ENCODE results near the gene ZNF763. TPM values are rescaled to one million over a fixed set of nuclear protein-coding genes. Genes with fewer than 3 reads are reported as not detected.

ZNF763 gene
- total and polyA plus RNA-seq, 3 experiments from 2014 or later = 2.0 to 2.5 (median 2.3) TPM

- Mint-ChIP-seq H3K27ac (no peak overlapping the region), H3K27me3 (no peaks in the 10 kb centered on the region), H3K36me3 (peaks cover 13 to 49% (median 30%) of the 10 kb centered on the region in 3 donors), H3K4me1 (peaks cover 0 to 4% (median 3%) of the 10 kb centered on the region in 3 donors), H3K9me3 (peaks cover 5 to 29% (median 24%) of the 10 kb centered on the region in 5 donors), H3K4me3 (no peak overlapping the region)
- Histone ChIP-seq H3K4me1 (ENCODE audit: insufficient read depth, low read length) (no peaks in the 10 kb centered on the region), H3K27ac (ENCODE audit: low read depth, low read length) (no peak overlapping the region), H3K9me3 (ENCODE audit: low read length) (peaks cover 9% of the 10 kb centered on the region), H3K36me3 (ENCODE audit: insufficient read depth, low read length) (peaks cover 8% of the 10 kb centered on the region), H3K4me3 (ENCODE audit: low read length) (no peak overlapping the region), H3K27me3 (ENCODE audit: insufficient read depth, low read length, poor library complexity, severe bottlenecking) (no peaks in the 10 kb centered on the region)
- DNase-seq = no peak
- ChIA-PET POLR2A (no interaction called here), CTCF (no interaction called here)
Observed at GRCh38 chr19:11973019-11973810, 8.4 kb downstream of the ZNF763 start.

- no peak for DNase-seq
- Mint-ChIP-seq H3K36me3 (peaks cover 13 to 54% (median 42%) of the 10 kb centered on the region in 3 donors), H3K4me3 (no peak overlapping the region), H3K27ac (no peak overlapping the region), H3K27me3 (no peaks in the 10 kb centered on the region), H3K9me3 (peaks cover 27 to 72% (median 65%) of the 10 kb centered on the region in 5 donors), H3K4me1 (peaks cover 0 to 2% (median 0%) of the 10 kb centered on the region in 3 donors)
- Histone ChIP-seq H3K4me1 (ENCODE audit: insufficient read depth, low read length) (no peaks in the 10 kb centered on the region), H3K27ac (ENCODE audit: low read depth, low read length) (no peak overlapping the region), H3K36me3 (ENCODE audit: insufficient read depth, low read length) (peaks cover 16% of the 10 kb centered on the region), H3K27me3 (ENCODE audit: insufficient read depth, low read length, poor library complexity, severe bottlenecking) (no peaks in the 10 kb centered on the region), H3K4me3 (ENCODE audit: low read length) (no peak overlapping the region), H3K9me3 (ENCODE audit: low read length) (peaks cover 43% of the 10 kb centered on the region)
- ChIA-PET CTCF (no interaction called here), POLR2A (no interaction called here)
Observed at GRCh38 chr19:11978492-11979100, 13.8 kb downstream of the ZNF763 start.

- H3K4me3 ChIP-seq (ENCODE audit: low read length) = peak overlapping the region; percentile 46
- H3K9me3 ChIP-seq (ENCODE audit: low read length) = peaks cover 43% of the 10 kb centered on the region
- no peaks in the 10 kb centered on the region for H3K27me3 ChIP-seq (ENCODE audit: insufficient read depth, low read length, poor library complexity, severe bottlenecking)
- H3K27me3 Mint-ChIP-seq = no peaks in the 10 kb centered on the region
- no peak overlapping the region for H3K4me3 Mint-ChIP-seq
- H3K36me3 ChIP-seq (ENCODE audit: insufficient read depth, low read length) = peaks cover 16% of the 10 kb centered on the region
- H3K27ac ChIP-seq (ENCODE audit: low read depth, low read length) = no peak overlapping the region
- peaks cover 12 to 49% (median 42%) of the 10 kb centered on the region in 3 donors for H3K36me3 Mint-ChIP-seq
- no peak for DNase-seq
- no peaks in the 10 kb centered on the region for H3K4me1 ChIP-seq (ENCODE audit: insufficient read depth, low read length)
- ChIA-PET CTCF (no interaction called here), POLR2A (no interaction called here)
- H3K4me1 Mint-ChIP-seq = peaks cover 0 to 2% (median 0%) of the 10 kb centered on the region in 3 donors
- H3K9me3 Mint-ChIP-seq = peaks cover 27 to 72% (median 65%) of the 10 kb centered on the region in 5 donors
- H3K27ac Mint-ChIP-seq = no peak overlapping the region
Observed at GRCh38 chr19:11979527-11979926, 14.7 kb downstream of the ZNF763 start.

GRCh38 chr19:11982526-11982925 lies 17.7 kb downstream of the ZNF763 start:
- CTCF ChIA-PET = interaction anchor here (10.9 kb wide), 1 partner anchor 20 kb away, joined by 126 read pairs; the partner anchor contains the start of gene ZNF763
- no peaks in the 10 kb centered on the region for H3K27me3 ChIP-seq (ENCODE audit: insufficient read depth, low read length, poor library complexity, severe bottlenecking)
- H3K27ac ChIP-seq (ENCODE audit: low read depth, low read length) = no peak overlapping the region
- POLR2A ChIA-PET = no interaction called here
- Mint-ChIP-seq H3K9me3 (peaks cover 27 to 52% (median 49%) of the 10 kb centered on the region in 5 donors), H3K4me1 (peaks cover 4 to 5% (median 4%) of the 10 kb centered on the region in 3 donors), H3K27me3 (no peaks in the 10 kb centered on the region), H3K4me3 (no peak overlapping the region), H3K36me3 (peaks cover 8 to 30% (median 28%) of the 10 kb centered on the region in 3 donors), H3K27ac (no peak overlapping the region)
- H3K4me1 ChIP-seq (ENCODE audit: insufficient read depth, low read length) = no peaks in the 10 kb centered on the region
- peaks cover 41% of the 10 kb centered on the region for H3K9me3 ChIP-seq (ENCODE audit: low read length)
- DNase-seq = no peak
- H3K4me3 ChIP-seq (ENCODE audit: low read length) = no peak overlapping the region
- peaks cover 15% of the 10 kb centered on the region for H3K36me3 ChIP-seq (ENCODE audit: insufficient read depth, low read length)

GRCh38 chr19:11984986-11985385 lies 20.1 kb downstream of the ZNF763 start:
- H3K27ac Mint-ChIP-seq = peak overlapping the region in 1 of 8 donors; percentile 64
- Histone ChIP-seq H3K9me3 (ENCODE audit: low read length) (peaks cover 17% of the 10 kb centered on the region), H3K4me1 (ENCODE audit: insufficient read depth, low read length) (no peaks in the 10 kb centered on the region), H3K27ac (ENCODE audit: low read depth, low read length) (no peak overlapping the region), H3K4me3 (ENCODE audit: low read length) (no peak overlapping the region), H3K36me3 (ENCODE audit: insufficient read depth, low read length) (no peaks in the 10 kb centered on the region), H3K27me3 (ENCODE audit: insufficient read depth, low read length, poor library complexity, severe bottlenecking) (no peaks in the 10 kb centered on the region)
- ChIA-PET CTCF (interaction anchor here (1.0 to 10.9 kb wide), 4 partner anchors 14 to 62 kb away, joined by 3 to 126 read pairs (median 4); partner anchors contain the start of gene ZNF763), POLR2A (no interaction called here)
- H3K4me1 Mint-ChIP-seq = peaks cover 10 to 22% (median 19%) of the 10 kb centered on the region in 3 donors
- H3K9me3 Mint-ChIP-seq = peaks cover 5 to 28% (median 24%) of the 10 kb centered on the region in 5 donors
- H3K36me3 Mint-ChIP-seq = peaks cover 0 to 14% (median 4%) of the 10 kb centered on the region in 3 donors
- no peaks in the 10 kb centered on the region for H3K27me3 Mint-ChIP-seq
- H3K4me3 Mint-ChIP-seq = no peak overlapping the region
- no peak for DNase-seq

- peaks cover 1 to 13% (median 4%) of the 10 kb centered on the region in 3 donors for H3K36me3 Mint-ChIP-seq
- H3K4me3 Mint-ChIP-seq = peak overlapping the region in 5 of 7 donors; percentile 98 to 99 (median 99)
- Histone ChIP-seq H3K4me3 (ENCODE audit: low read length) (no peak overlapping the region), H3K9me3 (ENCODE audit: low read length) (peaks cover under 1% of the 10 kb centered on the region), H3K36me3 (ENCODE audit: insufficient read depth, low read length) (peaks cover 3% of the 10 kb centered on the region), H3K4me1 (ENCODE audit: insufficient read depth, low read length) (no peaks in the 10 kb centered on the region), H3K27me3 (ENCODE audit: insufficient read depth, low read length, poor library complexity, severe bottlenecking) (no peaks in the 10 kb centered on the region), H3K27ac (ENCODE audit: low read depth, low read length) (no peak overlapping the region)
- peak overlapping the region in 1 of 8 donors; percentile 74 for H3K27ac Mint-ChIP-seq
- POLR2A ChIA-PET = interaction anchor here (2.1 to 4.1 kb wide), 2 partner anchors 22 to 62 kb away, joined by 21 to 26 read pairs; partner anchors contain the start of genes ZNF700 and ZNF763
- CTCF ChIA-PET = interaction anchor here (2.1 to 10.9 kb wide), 3 partner anchors 24 to 154 kb away, joined by 9 to 130 read pairs (median 126); partner anchors contain the start of genes ZNF20, ZNF700 and ZNF763
- no peak for DNase-seq
- H3K4me1 Mint-ChIP-seq = peaks cover 19 to 38% (median 30%) of the 10 kb centered on the region in 3 donors
- no peaks in the 10 kb centered on the region for H3K27me3 Mint-ChIP-seq
- H3K9me3 Mint-ChIP-seq = peaks cover 5 to 11% (median 9%) of the 10 kb centered on the region in 5 donors
Observed at GRCh38 chr19:11986754-11987153, 21.9 kb downstream of the ZNF763 start.

GRCh38 chr19:11987405-11988281 lies 22.8 kb downstream of the ZNF763 start:
- DNase-seq = peak; percentile 82 to 93 (median 87)
- H3K9me3 Mint-ChIP-seq = peaks cover 0 to 3% (median 2%) of the 10 kb centered on the region in 5 donors
- Histone ChIP-seq H3K4me1 (ENCODE audit: insufficient read depth, low read length) (no peaks in the 10 kb centered on the region), H3K9me3 (ENCODE audit: low read length) (no peaks in the 10 kb centered on the region), H3K27ac (ENCODE audit: low read depth, low read length) (peak overlapping the region; percentile 52), H3K27me3 (ENCODE audit: insufficient read depth, low read length, poor library complexity, severe bottlenecking) (no peaks in the 10 kb centered on the region), H3K4me3 (ENCODE audit: low read length) (peak overlapping the region; percentile 64), H3K36me3 (ENCODE audit: insufficient read depth, low read length) (peaks cover 3% of the 10 kb centered on the region)
- peak overlapping the region; percentile 66 to 97 (median 92) for H3K27ac Mint-ChIP-seq
- peaks cover 1 to 13% (median 4%) of the 10 kb centered on the region in 3 donors for H3K36me3 Mint-ChIP-seq
- peak overlapping the region; percentile 91 to 99 (median 98) for H3K4me3 Mint-ChIP-seq
- CTCF ChIA-PET = interaction anchor here (0.6 to 10.9 kb wide), 19 partner anchors 13 to 508 kb away, joined by 3 to 130 read pairs (median 4); partner anchors contain the start of genes ZNF20, ZNF439, ZNF491 and ZNF700
- no peaks in the 10 kb centered on the region for H3K27me3 Mint-ChIP-seq
- peaks cover 22 to 44% (median 38%) of the 10 kb centered on the region in 3 donors for H3K4me1 Mint-ChIP-seq
- POLR2A ChIA-PET = interaction anchor here (0.6 to 4.1 kb wide), 10 partner anchors 10 to 1567 kb away, joined by 3 to 26 read pairs (median 4); partner anchors contain the start of genes PDE4A, ZNF491, ZNF700 and ZNF763

Measured in CD8-positive, alpha-beta memory T cell (primary cell).